Muscle of leg (tissue), 11 donors: Measurements from ENCODE around the gene ZNF182. TPM values are rescaled to one million over a fixed set of nuclear protein-coding genes. Genes with fewer than 3 reads are reported as not detected.
A peak's percentile ranks its signal among the peaks of the same experiment; 100 is the strongest.
"Not testable (repeated sequence)": the region's sequence is repeated elsewhere in the genome, so short reads cannot be mapped to it uniquely, and the experiment has no call there.

Source experiments
- DNase-seq: peaks from one replicate; pipeline ENCODE4 v3.0.0; 2013
- H3K27ac ChIP-seq: one replicate; pipeline ENCODE4 v1.5.1; 2013; ENCODE audit warnings: mild to moderate bottlenecking, low read length, control low read depth
- H3K27me3 ChIP-seq: one replicate; pipeline ENCODE4 v1.6.1; 2013; ENCODE audit warnings: low read length; ENCODE audit not compliant: control insufficient read depth, insufficient read depth
- H3K36me3 ChIP-seq: one replicate; pipeline ENCODE4 v1.6.1; 2013; ENCODE audit warnings: low read length; ENCODE audit not compliant: control insufficient read depth, insufficient read depth
- H3K4me1 ChIP-seq: one replicate; pipeline ENCODE4 v1.6.1; 2013; ENCODE audit warnings: low read length; ENCODE audit not compliant: control insufficient read depth, insufficient read depth
- H3K4me3 ChIP-seq: one replicate; pipeline ENCODE4 v1.5.1; 2013; ENCODE audit warnings: low read length, control low read depth
- H3K9me3 ChIP-seq: replicated peaks from 2 replicates; pipeline ENCODE4 v1.6.1; 2013; ENCODE audit warnings: low read depth, low read length; ENCODE audit not compliant: control insufficient read depth
- WGBS: methylation state at CpG from one replicate; pipeline ENCODE4 v1.1.5; 2013; ENCODE audit warnings: missing lambda C conversion rate; ENCODE audit not compliant: insufficient coverage; 5-methylcytosine and 5-hydroxymethylcytosine counted together
- polyA plus RNA-seq, 8 donors: library from polyadenylated mRNA; unstranded; fragments of 120-200 nt; gene quantifications; one replicate each; pipeline versions ENCODE4 v1.2.1 to v1.2.3, GENCODE V29; 2013; ENCODE audit warnings: inconsistent platforms in 1 of 8, low replicate concordance in 1 of 8; ENCODE audit not compliant: insufficient read length in 8 of 8, insufficient read depth in 1 of 8
- total RNA-seq: library from RNA; stranded (reverse); fragments of 120-200 nt; gene quantifications from one replicate; pipeline ENCODE4 v1.2.4, GENCODE V29; 2013

ZNF182 gene
- total and polyA plus RNA-seq, 9 donors, result 4.1 to 6.8 (median 4.9) TPM

DNA sequence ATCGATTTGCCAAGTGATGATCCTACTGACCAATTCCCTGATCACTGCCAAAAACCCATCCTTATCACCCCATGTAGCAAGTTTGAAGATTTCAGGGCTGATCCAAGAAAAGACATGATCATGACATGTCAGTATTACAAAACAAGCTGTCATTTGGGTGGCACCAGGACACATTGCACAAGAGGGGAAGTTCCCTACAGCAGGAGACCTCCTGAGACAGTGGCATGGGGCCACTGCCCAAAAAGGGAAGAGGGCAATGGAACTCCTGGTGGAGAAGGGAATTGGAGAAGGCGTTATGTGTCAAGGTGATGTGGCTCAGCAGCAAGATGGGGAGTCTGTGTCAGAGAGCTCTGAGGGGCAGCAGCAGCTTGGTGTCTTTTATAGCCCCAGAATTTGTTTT lies 43.4 kb downstream of the ZNF182 start:
- WGBS, result 52% methylated on average over 2 of the region's 2 CpGs
- H3K4me3 ChIP-seq, result no peak overlapping the region
- no peaks in the 10 kb centered on the region for H3K27me3 ChIP-seq
- no peaks in the 10 kb centered on the region for H3K9me3 ChIP-seq
- no peaks in the 10 kb centered on the region for H3K36me3 ChIP-seq
- peaks cover 7% of the 10 kb centered on the region for H3K4me1 ChIP-seq
- no peak overlapping the region for H3K27ac ChIP-seq
- DNase-seq, result no peak

DNA sequence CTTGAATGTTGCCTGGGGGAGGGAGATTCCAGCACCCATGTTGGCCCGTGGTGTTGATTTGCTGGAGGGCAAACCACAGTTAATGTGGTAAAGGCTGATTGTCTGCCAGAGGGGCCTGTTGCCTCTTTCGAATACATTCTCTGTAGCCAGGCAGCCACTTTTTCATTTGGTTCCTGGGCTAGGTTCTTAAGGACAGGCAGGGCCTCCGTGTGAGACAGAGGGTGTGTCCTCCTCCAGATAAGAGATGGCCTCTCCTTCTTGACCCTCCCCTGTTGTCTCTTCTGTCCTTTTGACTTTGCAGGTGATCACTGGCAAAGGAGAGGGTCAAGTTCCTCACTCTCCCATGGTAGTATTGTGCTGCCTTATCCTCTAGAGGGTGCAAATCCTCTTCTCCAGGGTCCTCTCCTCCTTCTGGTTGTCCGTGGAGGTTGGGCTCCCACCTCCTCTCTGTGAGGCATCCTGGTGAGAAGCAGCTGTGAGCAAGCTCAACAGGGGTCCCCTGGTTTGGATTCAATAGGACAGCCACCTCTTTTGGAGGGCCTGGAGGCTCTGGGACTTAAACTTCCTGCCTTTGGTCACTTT lies 44.9 kb downstream of the ZNF182 start:
- DNase-seq, result peak; percentile 6
- WGBS, result 30% methylated on average over 2 of the region's 4 CpGs
- H3K27ac ChIP-seq, result no peak overlapping the region

DNA sequence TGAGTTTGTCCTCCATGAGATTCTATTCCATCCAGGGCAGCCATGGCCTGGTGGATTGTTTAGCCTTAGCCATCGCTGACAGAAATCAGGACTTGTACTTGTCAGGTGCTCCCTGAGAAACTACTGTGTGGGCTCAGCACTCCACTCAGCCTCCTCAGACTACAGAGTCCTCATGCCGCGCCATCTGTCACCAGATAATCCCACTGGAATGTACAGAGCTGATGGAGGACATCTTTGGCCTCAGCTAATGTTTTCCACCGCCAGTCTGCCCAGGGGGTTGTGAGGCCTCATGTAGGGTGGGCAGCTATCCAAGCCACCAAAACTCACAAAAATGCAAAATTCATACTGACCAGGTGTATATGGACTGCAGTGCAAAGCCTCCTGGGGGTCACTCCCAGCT lies 45.6 kb downstream of the ZNF182 start:
- DNase-seq, result peak; percentile 39
- not testable (repeated sequence) for H3K27ac ChIP-seq, H3K27me3 ChIP-seq, H3K9me3 ChIP-seq, H3K36me3 ChIP-seq, H3K4me3 ChIP-seq, H3K4me1 ChIP-seq
- WGBS, result no CpG with 5 or more reads among the region's 4 CpGs

More for the DNA sequence above, 44.9 kb downstream of the ZNF182 start:
- no peak overlapping the region for H3K4me3 ChIP-seq
- H3K4me1 ChIP-seq, result peaks cover 7% of the 10 kb centered on the region
- H3K9me3 ChIP-seq, result no peaks in the 10 kb centered on the region
- no peaks in the 10 kb centered on the region for H3K36me3 ChIP-seq
- no peaks in the 10 kb centered on the region for H3K27me3 ChIP-seq

DNA sequence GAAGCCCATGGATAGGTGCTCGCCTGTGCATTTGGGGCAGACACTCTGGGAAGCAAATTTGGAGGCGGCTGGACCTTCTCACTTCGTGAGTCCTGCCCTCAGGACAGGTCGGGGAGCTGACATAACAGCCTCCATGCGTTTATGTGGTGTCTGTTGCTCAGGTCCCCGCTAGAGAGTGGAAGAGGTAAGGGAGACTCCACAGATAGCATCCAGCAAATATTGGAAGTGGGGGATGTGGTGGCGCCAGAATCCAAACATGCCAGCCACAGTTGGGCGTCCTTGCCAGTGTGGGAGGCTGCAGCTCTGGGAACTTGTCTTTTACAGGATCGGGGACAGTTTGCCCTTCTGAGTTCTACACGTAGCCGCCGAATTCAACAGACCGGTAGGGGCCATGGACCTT lies 47.8 kb downstream of the ZNF182 start:
- H3K9me3 ChIP-seq, result peaks cover 5% of the 10 kb centered on the region
- H3K36me3 ChIP-seq, result no peaks in the 10 kb centered on the region
- H3K4me3 ChIP-seq, result no peak overlapping the region
- H3K27ac ChIP-seq, result no peak overlapping the region
- WGBS, result 82% methylated on average over 10 of the region's 13 CpGs
- peaks cover 7% of the 10 kb centered on the region for H3K4me1 ChIP-seq
- DNase-seq, result no peak
- no peaks in the 10 kb centered on the region for H3K27me3 ChIP-seq

DNA sequence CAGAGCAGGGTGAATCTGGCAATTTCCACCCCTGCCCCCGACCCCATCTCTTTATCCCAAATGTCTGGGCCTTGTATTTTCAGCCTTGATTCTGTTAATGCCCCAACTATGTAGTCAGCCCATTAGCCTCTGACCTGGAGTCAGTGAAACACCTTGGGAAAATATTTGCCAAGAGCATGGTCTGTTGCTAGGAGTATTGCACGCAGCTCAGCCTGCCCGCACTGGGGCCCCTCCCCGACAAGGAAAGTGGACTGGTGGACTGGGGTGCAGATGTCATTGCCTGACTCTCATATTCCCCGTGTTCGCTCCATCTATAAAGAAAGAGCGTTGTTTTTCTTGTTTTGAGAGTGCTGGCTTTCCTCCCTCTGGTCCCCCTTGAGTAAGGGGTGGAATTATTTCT lies 48.5 kb downstream of the ZNF182 start:
- DNase-seq, H3K27ac ChIP-seq, H3K36me3 ChIP-seq, H3K9me3 ChIP-seq, H3K27me3 ChIP-seq, H3K4me1 ChIP-seq, H3K4me3 ChIP-seq: not testable (repeated sequence)
- 85% methylated on average over 6 of the region's 7 CpGs for WGBS

DNA sequence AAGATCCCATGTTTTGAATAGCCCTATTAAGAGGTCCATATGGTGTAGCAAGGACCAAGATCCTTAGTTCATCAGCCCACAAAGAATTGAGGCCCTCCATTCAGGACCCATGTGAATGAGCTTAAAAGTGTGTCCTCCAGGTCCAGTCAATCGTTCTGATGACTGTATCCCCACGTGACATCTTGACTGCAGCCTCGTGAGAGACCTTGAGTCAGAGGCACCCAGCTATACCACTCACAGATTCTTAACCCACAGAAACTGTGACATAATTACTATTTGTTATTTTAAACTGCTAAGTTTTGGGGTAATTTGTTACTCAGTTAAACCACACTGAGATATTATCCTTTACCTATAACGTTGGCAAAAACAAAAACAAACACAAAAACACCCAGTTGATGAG lies 62.4 kb downstream of the ZNF182 start:
- Histone ChIP-seq H3K36me3 (no peaks in the 10 kb centered on the region), H3K4me3 (no peak overlapping the region), H3K27ac (no peak overlapping the region), H3K27me3 (no peaks in the 10 kb centered on the region), H3K4me1 (no peaks in the 10 kb centered on the region), H3K9me3 (peaks cover 4% of the 10 kb centered on the region)
- whole genome bisulfite sequencing, result 63% methylated on average over 1 of the region's 4 CpGs
- no peak for DNase-seq

DNA sequence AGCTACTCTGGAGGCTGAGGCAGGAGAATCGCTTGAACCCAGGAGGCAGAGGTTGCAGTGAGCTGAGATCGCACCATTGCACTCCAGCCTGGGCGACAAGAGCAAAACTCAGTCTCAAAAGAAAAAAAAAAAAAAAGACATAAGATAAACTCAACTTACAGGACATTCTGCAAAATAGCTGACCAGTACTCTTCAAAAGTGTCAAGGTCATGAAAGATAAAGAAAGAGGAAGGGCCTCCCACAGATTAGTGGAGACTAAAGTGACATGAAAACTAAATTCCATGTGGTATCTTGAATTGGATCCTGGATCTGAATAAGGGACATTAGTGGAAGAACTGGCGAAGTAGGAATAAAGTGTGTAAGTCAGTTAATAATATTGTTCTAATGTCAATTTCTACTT lies 63.3 kb downstream of the ZNF182 start:
- Histone ChIP-seq H3K4me3 (no peak overlapping the region), H3K27me3 (no peaks in the 10 kb centered on the region), H3K9me3 (peaks cover 4% of the 10 kb centered on the region), H3K27ac (no peak overlapping the region), H3K36me3 (no peaks in the 10 kb centered on the region), H3K4me1 (no peaks in the 10 kb centered on the region)
- no peak for DNase-seq
- no CpG with 5 or more reads among the region's 4 CpGs for WGBS

DNA sequence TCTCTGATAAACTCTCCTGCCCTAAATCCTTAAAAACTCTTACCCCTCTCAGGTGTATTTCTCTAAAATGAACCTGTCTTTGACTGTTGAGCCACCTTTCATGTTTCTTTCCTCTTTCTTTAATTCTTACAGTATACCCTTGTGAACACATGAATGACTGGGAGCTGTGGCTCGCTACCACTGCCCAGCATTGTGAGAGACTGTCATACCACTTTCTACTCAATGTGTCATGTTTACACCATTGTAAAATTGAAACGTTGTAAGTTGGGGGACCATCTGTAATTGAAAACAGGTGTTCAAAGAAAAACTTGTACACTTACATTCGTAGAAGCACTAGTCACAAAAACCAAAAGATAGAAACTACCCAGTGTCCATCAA lies 66.9 kb downstream of the ZNF182 start:
- no CpG with 5 or more reads among the region's 3 CpGs for WGBS
- H3K4me3 ChIP-seq, result no peak overlapping the region
- H3K27ac ChIP-seq, result no peak overlapping the region
- no peak for DNase-seq
- H3K9me3 ChIP-seq, result peaks cover 4% of the 10 kb centered on the region
- H3K27me3 ChIP-seq, result no peaks in the 10 kb centered on the region
- no peaks in the 10 kb centered on the region for H3K36me3 ChIP-seq
- H3K4me1 ChIP-seq, result no peaks in the 10 kb centered on the region

DNA sequence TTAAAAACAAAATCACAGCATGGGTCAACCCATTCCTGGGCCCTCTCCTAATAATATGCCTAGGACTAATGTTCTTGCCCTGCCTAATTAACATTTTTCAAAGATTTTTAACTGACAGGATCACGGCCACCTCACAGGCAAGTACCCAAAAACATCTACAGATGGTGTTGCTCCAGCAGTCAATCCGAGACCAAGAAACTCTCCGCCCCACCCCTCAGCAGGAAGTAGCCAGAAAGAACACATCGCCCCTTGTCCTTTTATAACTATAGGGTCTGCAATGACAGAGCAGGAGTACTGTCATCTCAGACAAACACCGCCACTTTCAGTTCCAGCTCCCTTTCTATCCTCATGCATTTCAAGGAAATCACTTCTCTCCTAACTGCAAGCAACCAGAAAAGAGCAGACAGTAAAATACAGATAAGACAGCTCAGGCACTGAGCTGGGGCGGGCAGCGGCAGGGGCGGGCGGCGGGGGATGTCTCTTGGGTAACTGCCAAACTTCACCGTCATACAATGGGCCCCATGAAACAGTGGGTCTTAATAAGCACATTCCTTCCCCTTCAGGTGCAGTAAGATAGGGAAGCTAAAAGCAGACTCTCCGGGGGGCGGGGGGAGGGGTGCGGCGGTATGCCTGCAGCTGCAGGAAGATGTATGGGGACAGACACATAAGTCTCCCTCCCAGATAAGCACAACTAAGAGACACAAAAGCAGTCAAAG lies 67.4 kb downstream of the ZNF182 start:
- no peaks in the 10 kb centered on the region for H3K36me3 ChIP-seq
- H3K27ac ChIP-seq, result no peak overlapping the region
- DNase-seq, result no peak
- no peak overlapping the region for H3K4me3 ChIP-seq
- H3K27me3 ChIP-seq, result no peaks in the 10 kb centered on the region
- no peaks in the 10 kb centered on the region for H3K4me1 ChIP-seq
- H3K9me3 ChIP-seq, result peaks cover 4% of the 10 kb centered on the region
- WGBS, result 70% methylated on average over 5 of the region's 15 CpGs

DNA sequence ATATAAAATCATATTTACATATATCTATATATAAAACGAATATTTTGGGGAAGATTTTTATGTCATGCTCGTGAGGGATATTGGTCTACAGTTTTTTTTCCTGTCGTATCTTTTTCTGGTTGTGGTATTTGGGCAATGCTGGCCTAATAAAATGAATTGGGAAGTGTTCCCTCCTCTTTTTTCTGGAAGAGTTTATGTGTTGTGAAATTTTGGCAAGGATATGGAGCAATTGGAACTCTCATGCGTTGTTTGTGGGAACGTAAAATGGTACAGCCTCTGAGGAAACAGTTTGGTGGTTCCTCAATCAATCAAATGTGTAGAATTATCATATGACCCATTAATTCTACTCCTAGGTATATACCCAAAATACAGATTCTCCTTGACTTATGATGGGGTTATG lies 69.8 kb downstream of the ZNF182 start:
- Histone ChIP-seq H3K36me3 (no peaks in the 10 kb centered on the region), H3K4me1 (no peaks in the 10 kb centered on the region), H3K4me3 (no peak overlapping the region), H3K9me3 (peaks cover 4% of the 10 kb centered on the region), H3K27me3 (no peaks in the 10 kb centered on the region), H3K27ac (no peak overlapping the region)
- WGBS, result no CpG with 5 or more reads among the region's 5 CpGs
- no peak for DNase-seq

DNA sequence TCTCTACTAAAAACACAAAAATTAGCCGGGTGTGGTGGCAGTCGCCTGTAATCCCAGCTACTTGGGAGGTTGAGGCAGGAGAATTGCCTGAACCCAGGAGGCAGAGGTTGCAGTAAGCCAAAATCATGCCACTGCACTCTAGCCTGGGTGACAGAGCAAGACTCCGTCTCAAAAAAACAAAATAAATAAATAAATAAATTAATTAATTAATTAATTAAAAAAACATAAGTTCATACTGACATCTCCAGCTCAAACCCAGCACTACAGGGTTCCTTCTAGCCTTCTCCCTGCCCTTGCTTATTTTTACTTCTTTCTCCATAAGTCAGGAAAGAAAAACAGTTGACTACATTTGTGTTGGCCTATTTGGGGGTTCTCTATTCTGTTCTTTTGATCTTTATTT lies 71.8 kb downstream of the ZNF182 start:
- no CpG with 5 or more reads among the region's 3 CpGs for WGBS
- not testable (repeated sequence) for H3K4me1 ChIP-seq, DNase-seq, H3K9me3 ChIP-seq, H3K36me3 ChIP-seq, H3K27me3 ChIP-seq, H3K27ac ChIP-seq, H3K4me3 ChIP-seq
